Upper lobe of left lung (tissue), 4 donors: Measurements from ENCODE around the gene NRXN2.

ENCODE experiments used
- EP300 ChIP-seq, 4 donors: sonication (generic); formaldehyde crosslinking; IDR thresholded peaks; one replicate each; pipeline ENCODE4 v1.5.1; 2017; ENCODE audit warnings: antibody characterized with exemption in 4 of 4, control low read depth in 2 of 4
- POLR2A ChIP-seq, 4 donors: fragments of 450-650 bp; IDR thresholded peaks; one replicate each; pipeline ENCODE4 v1.5.1; 2016 to 2017; ENCODE audit warnings: antibody characterized with exemption in 4 of 4, mild to moderate bottlenecking in 2 of 4
- POLR2AphosphoS5 ChIP-seq, 2 donors: sonication (generic); formaldehyde crosslinking; IDR thresholded peaks; one replicate each; pipeline ENCODE4 v1.5.1; 2017; ENCODE audit warnings: antibody characterized with exemption in 2 of 2
- TF ChIP-seq, protein P1 (sequence below), 6 experiments: fragments of 450-650 bp in 4 of 6; fragments of 200-600 bp in 2 of 6; sonication (generic) in 2 of 6; IDR thresholded peaks; one replicate each; pipeline ENCODE4 v1.5.1; 2016 to 2019; ENCODE audit warnings: antibody characterized with exemption in 6 of 6

DNA sequence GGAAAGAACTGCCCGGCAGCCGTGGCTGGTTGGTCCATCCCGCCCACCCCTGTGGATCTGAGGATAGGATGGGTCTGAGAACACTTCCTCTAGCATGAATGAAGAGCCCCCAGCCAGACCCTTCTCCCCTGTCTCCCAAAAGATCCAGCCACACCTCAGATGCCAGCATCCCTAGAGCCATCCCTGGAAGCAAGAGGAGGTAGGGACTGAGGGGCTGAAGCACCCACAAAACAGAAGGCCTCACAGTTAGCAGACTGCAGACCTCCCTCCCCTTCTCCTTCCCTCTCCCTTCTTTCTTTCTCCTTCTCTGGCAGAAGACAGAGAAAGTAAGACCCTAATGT, 1.7 kb downstream of the NRXN2 start:
- TF ChIP-seq POLR2AphosphoS5 (IDR thresholded peaks at IDR 0.05), result no peak
- TF ChIP-seq, protein P1, sequence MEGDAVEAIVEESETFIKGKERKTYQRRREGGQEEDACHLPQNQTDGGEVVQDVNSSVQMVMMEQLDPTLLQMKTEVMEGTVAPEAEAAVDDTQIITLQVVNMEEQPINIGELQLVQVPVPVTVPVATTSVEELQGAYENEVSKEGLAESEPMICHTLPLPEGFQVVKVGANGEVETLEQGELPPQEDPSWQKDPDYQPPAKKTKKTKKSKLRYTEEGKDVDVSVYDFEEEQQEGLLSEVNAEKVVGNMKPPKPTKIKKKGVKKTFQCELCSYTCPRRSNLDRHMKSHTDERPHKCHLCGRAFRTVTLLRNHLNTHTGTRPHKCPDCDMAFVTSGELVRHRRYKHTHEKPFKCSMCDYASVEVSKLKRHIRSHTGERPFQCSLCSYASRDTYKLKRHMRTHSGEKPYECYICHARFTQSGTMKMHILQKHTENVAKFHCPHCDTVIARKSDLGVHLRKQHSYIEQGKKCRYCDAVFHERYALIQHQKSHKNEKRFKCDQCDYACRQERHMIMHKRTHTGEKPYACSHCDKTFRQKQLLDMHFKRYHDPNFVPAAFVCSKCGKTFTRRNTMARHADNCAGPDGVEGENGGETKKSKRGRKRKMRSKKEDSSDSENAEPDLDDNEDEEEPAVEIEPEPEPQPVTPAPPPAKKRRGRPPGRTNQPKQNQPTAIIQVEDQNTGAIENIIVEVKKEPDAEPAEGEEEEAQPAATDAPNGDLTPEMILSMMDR (IDR thresholded peaks at IDR 0.05), result no peak
- no peak for TF ChIP-seq POLR2A (IDR thresholded peaks at IDR 0.05)
- no peak for TF ChIP-seq EP300 (IDR thresholded peaks at IDR 0.05)
